DMS153 treated with DMSO at 0.1 percent for 48 hours (cell line): ENCODE measurements around the gene TNRC18.

Source experiments
- DNase-seq: peaks from one replicate; lab custom pipeline; 2025; ENCODE audit not compliant: unreplicated experiment; lab: John Stamatoyannopoulos, UW

Gene TNRC18

GRCh38 chr7:5404421-5404826 is 19.2 kb downstream of the TNRC18 start:
- no peak for DNase-seq

- DNase-seq = no peak
Observed at GRCh38 chr7:5403442-5403841, 20.2 kb downstream of the TNRC18 start.

- DNase-seq = no peak
Observed at GRCh38 chr7:5397736-5398135, 25.9 kb downstream of the TNRC18 start.

- DNase-seq = peak; percentile 76
Observed at GRCh38 chr7:5396999-5397663, 26.5 kb downstream of the TNRC18 start.

GRCh38 chr7:5396542-5396941 is 27.1 kb downstream of the TNRC18 start:
- peak; percentile 28 for DNase-seq

GRCh38 chr7:5395246-5395645 is 28.4 kb downstream of the TNRC18 start:
- DNase-seq = no peak

GRCh38 chr7:5394264-5395105 is 29.1 kb downstream of the TNRC18 start:
- DNase-seq = no peak

GRCh38 chr7:5393748-5394147 is 29.9 kb downstream of the TNRC18 start:
- DNase-seq = no peak

GRCh38 chr7:5393328-5393727 is 30.3 kb downstream of the TNRC18 start:
- no peak for DNase-seq

GRCh38 chr7:5390918-5391317 is 32.7 kb downstream of the TNRC18 start:
- no peak for DNase-seq

GRCh38 chr7:5388905-5389433 is 34.7 kb downstream of the TNRC18 start:
- no peak for DNase-seq

GRCh38 chr7:5388273-5388901 is 35.2 kb downstream of the TNRC18 start:
- DNase-seq = no peak

GRCh38 chr7:5387711-5388245 is 35.9 kb downstream of the TNRC18 start:
- no peak for DNase-seq

GRCh38 chr7:5384618-5385017 is 39.0 kb downstream of the TNRC18 start:
- no peak for DNase-seq

- no peak for DNase-seq
Observed at GRCh38 chr7:5383314-5384098, 40.1 kb downstream of the TNRC18 start.

- DNase-seq = no peak
Observed at GRCh38 chr7:5382281-5382892, 41.2 kb downstream of the TNRC18 start.

GRCh38 chr7:5381071-5381772 is 42.4 kb downstream of the TNRC18 start:
- DNase-seq = no peak

GRCh38 chr7:5380350-5381070 is 43.1 kb downstream of the TNRC18 start:
- DNase-seq = no peak

- no peak for DNase-seq
Observed at GRCh38 chr7:5379546-5379945, 44.1 kb downstream of the TNRC18 start.
